Fibroblast of the aortic adventitia (primary cell): ENCODE results near the gene NCBP1. TPM values are rescaled to one million over a fixed set of nuclear protein-coding genes. Genes with fewer than 3 reads are reported as not detected.

Experiments
- DNase-seq: peaks from one replicate; pipeline ENCODE4 v3.0.0-alpha.2; 2010; ENCODE audit warnings: low read depth
- H3K4me3 ChIP-seq: 2 replicates; pipeline ENCODE4 v1.5.1; 2011; ENCODE audit warnings: low read depth, mild to moderate bottlenecking, control low read depth, low read length, moderate library complexity
- total RNA-seq: library from RNA; depleted of rRNA; stranded (reverse); fragments of >200 nt; gene quantifications from 2 replicates; pipeline ENCODE4 v1.2.3, GENCODE V29; 2012; ENCODE audit warnings: low replicate concordance
- TF ChIP-seq, protein P1 (sequence below): IDR thresholded peaks from 2 replicates; pipeline ENCODE4 v1.5.1; 2011; ENCODE audit warnings: mild to moderate bottlenecking, low read length, control low read depth, inconsistent platforms; ENCODE audit not compliant: insufficient read depth

The NCBP1 gene
- total RNA-seq, 1 donor, result 43.3 TPM

DNA sequence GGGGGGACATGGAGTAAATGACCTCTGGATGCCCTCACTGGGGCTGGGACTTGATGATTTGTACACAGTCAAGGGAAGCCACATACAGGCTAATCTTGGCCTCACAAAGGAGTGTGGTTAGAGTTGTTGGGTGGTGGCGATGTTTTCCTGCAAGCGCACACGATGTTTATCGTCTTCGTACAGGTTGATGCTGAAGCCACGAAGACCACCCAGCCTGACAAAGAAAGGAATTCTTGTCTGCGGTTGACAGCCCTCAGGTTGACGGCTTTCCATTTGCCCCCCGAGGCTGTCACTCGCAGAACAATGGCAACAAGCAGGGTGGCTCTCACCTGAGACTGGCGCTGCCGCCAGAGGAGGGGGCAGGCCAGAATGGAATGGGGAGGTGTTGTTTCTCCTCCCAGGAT, 77.6 kb downstream of the NCBP1 start:
- H3K4me3 ChIP-seq, result no peak overlapping the region
- no peak for DNase-seq
- TF ChIP-seq, protein P1, sequence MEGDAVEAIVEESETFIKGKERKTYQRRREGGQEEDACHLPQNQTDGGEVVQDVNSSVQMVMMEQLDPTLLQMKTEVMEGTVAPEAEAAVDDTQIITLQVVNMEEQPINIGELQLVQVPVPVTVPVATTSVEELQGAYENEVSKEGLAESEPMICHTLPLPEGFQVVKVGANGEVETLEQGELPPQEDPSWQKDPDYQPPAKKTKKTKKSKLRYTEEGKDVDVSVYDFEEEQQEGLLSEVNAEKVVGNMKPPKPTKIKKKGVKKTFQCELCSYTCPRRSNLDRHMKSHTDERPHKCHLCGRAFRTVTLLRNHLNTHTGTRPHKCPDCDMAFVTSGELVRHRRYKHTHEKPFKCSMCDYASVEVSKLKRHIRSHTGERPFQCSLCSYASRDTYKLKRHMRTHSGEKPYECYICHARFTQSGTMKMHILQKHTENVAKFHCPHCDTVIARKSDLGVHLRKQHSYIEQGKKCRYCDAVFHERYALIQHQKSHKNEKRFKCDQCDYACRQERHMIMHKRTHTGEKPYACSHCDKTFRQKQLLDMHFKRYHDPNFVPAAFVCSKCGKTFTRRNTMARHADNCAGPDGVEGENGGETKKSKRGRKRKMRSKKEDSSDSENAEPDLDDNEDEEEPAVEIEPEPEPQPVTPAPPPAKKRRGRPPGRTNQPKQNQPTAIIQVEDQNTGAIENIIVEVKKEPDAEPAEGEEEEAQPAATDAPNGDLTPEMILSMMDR, result no peak

DNA sequence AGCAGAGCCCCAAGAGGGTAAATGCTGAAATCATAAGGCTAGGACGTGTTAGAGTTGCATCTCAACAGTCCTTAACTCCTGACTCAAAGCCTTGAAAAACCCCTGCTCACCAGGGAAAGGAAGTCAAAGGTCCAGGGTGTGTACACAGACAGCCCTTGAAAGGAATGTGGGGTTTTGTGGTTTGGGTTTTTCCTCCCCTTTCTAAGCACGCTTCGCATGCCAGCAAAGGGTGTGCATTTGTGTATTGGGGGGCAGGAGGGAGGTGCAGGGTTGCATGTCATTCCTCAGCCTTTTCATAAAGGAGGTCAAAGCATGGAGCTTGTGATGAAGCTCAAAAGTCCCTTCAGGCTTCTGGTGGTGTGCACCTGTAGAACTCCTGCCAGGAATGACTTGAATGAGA, 80.8 kb downstream of the NCBP1 start:
- no peak overlapping the region for H3K4me3 ChIP-seq
- TF ChIP-seq, protein P1, result no peak
- peak; percentile 65 for DNase-seq

DNA sequence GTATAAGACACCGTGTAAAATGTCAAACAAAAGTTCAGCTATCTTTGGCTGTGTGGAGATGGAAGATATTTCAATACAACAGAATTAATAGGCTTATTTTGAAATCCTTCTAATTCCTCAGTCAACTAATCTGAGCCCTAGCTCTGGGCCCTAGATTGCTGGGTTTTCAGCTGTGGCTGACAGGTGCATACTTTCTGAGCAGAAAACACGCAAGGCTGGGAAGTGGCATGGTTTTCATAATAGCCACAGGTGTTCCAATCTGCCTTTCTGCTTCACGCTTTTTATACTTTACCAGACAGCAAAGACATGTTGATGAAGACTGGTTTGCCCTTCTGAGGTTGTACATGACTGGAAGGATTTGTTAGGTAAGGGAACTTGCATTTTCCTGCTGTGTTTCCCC, 84.2 kb downstream of the NCBP1 start:
- TF ChIP-seq, protein P1, result no peak
- no peak overlapping the region for H3K4me3 ChIP-seq
- no peak for DNase-seq

DNA sequence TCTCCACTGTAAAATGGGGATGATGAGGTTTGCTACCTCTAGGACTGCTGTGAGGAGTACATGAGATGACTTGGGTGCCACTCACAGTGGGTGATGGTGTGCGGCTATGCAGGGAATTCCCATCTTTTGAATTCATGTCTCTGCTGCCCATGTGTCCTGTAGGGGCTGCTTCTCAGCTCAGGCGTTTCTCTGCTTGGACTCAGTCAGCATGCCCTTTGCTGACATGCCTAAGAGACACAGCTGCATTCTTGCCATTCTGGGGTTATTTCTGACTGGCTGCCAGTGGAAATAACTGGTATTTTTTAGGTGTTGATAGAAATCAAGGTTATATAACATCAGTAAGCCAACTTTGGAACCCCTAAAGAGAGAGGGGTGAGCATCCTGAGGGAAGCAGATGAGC, 87.8 kb downstream of the NCBP1 start:
- DNase-seq, result no peak
- H3K4me3 ChIP-seq, result no peak overlapping the region
- TF ChIP-seq, protein P1, result no peak

DNA sequence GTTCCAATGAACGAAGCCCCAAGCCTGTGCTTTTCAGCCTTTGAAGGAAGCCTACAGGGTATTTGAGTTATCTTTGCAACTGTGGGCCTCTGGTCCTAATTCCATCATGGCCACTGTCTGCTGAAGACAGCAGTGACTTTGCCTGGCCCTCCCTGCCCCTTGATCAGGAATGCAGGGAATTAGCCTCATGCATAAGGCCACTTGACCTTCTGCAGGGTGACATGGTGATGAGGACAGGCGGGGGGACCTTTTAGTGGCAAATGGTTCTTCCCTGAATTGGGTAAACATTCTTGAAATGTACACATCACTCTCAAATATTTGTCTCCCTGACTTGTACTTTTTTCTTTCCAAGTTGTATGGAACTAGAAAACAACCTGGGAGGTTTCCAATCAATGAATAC, 88.7 kb downstream of the NCBP1 start:
- TF ChIP-seq, protein P1, result no peak
- H3K4me3 ChIP-seq, result no peak overlapping the region
- DNase-seq, result no peak

Other genes with a start within 250 kb of the NCBP1 start
- 4.9 and 12.2 TPM in 2 replicates for gene TDRD7, start 221.7 kb upstream of the NCBP1 start, total RNA-seq
- 0.16 and 0.18 TPM in 2 replicates for gene TMOD1, start 132.2 kb upstream of the NCBP1 start, total RNA-seq
- 17.6 and 23.2 TPM in 2 replicates for gene TSTD2, start 453 bp upstream of the NCBP1 start, total RNA-seq
- gene XPA, start 63.5 kb downstream of the NCBP1 start, total RNA-seq, result 11.1 and 39.5 TPM in 2 replicates
- not detected in 2 replicates for gene FOXE1, start 219.4 kb downstream of the NCBP1 start, total RNA-seq